Natural killer cell treated with Interleukin-12 subunit alpha and Interleukin-12 subunit beta and Interleukin-15 and Interleukin-18, amount 100 ng/mL, for 72 hours (primary cell): Measurements from ENCODE around the gene TBC1D8. TPM values are rescaled to one million over a fixed set of nuclear protein-coding genes. Genes with fewer than 3 reads are reported as not detected.

Experiments used
- ATAC-seq, 2 donors: fragments of 150-1000 bp; cut with Tn5 transposase in 1 of 2; sonication (Bioruptor Pico), chemical (Tn5 transposase) in 1 of 2; 2 replicates each; pipeline ENCODE4 v1.10.0; 2021
- DNase-seq: peaks from one replicate; pipeline ENCODE4 v3.0.0; 2022; ENCODE audit warnings: low spot score
- H3K27ac Mint-ChIP-seq, 2 donors: 1 replicate in 1 of 2; 2 replicates in 1 of 2; pipeline ENCODE4 v1.8.0; 2022; ENCODE audit warnings: mixed read lengths in 2 of 2, mild to moderate bottlenecking in 1 of 2, moderate library complexity in 1 of 2
- H3K27me3 Mint-ChIP-seq, 2 donors: 1 replicate in 1 of 2; 2 replicates in 1 of 2; pipeline ENCODE4 v1.8.0; 2022; ENCODE audit warnings: mixed read lengths in 2 of 2
- H3K36me3 Mint-ChIP-seq: one replicate; pipeline ENCODE4 v1.8.0; 2022; ENCODE audit warnings: mixed read lengths
- H3K4me1 Mint-ChIP-seq, 2 donors: 1 replicate in 1 of 2; 2 replicates in 1 of 2; pipeline ENCODE4 v1.8.0; 2022; ENCODE audit warnings: low read depth in 2 of 2, mixed read lengths in 2 of 2, mild to moderate bottlenecking in 1 of 2
- H3K4me3 Mint-ChIP-seq: one replicate; pipeline ENCODE4 v1.8.0; 2022; ENCODE audit warnings: mixed read lengths
- H3K9me3 Mint-ChIP-seq: 2 replicates; pipeline ENCODE4 v1.8.0; 2022; ENCODE audit warnings: mixed read lengths
- total RNA-seq, 2 donors: library from RNA; stranded (reverse); gene quantifications; one replicate each; pipeline ENCODE4 v1.2.3, GENCODE V29; 2022

TBC1D8 gene
- under 1 TPM; 0.29 to 0.56 TPM for total RNA-seq

DNA sequence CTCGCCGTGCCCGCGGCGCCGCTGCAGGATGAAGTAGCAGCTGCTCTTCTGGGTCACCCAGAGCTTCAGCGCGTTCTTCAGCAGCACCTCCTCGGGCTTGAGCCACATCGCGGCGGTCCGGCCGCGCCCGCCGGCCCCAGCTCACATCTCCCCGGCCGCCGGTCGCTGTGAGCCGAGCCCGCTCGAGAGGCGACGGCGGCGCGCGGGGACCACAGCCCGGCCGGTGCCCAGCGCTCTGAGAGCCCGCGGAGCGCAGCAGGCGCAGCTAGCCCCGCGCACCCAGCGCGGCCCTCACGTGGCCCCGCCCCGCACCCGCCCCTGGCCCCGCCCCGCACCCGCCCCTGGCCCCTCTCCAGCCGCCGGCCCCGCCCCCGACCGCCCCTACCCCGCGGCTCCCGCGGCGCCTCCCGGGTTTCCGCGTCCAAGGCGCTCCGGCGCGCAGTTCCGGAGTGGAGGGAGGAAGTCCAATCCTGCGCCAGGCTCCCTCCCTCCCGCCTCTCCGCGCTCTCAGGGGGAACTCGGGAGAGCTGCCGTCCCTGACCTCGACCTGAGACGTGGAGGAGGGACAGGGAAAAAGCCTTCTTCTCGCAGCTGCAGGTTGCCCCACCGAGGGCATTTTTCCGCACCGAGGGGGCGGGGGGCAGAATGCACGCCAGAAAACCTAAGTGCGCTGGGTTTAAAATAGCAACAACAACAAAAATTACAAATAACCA, at the start of gene TBC1D8:
Gene TBC1D8 (minus strand): TSS at position 237 of the 713 bp plus-strand sequence. CDS start 129 bp downstream, at position 108.
- Mint-ChIP-seq H3K27me3 (peaks cover 38 to 46% of the 10 kb centered on the region in 2 donors), H3K4me3 (peak within 1 kb of the TSS; percentile 71), H3K27ac (no peak within 1 kb of the TSS)

DNA sequence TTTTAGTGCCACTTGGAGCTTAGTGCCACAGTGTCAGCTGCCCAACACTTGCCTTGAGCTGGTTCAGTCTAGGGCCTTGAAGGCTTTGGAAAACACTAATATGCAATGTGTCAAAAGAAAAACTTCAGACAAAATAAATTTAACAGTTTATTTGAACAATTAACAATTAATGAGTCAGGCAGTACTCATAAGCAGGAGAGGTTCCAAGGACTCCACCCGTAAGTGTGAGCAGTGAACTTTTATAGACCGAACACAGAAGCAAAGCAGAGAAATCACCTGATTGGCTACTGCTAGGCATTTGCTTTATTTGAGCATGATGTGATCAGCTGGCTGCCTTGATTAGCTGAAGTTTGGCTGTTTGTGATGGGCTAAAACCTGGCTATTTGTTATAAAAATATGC, 49.5 kb upstream of the TBC1D8 start:
- no peaks in the 10 kb centered on the region for H3K4me1 Mint-ChIP-seq
- no peak overlapping the region for H3K27ac Mint-ChIP-seq
- no peaks in the 10 kb centered on the region for H3K9me3 Mint-ChIP-seq
- H3K4me3 Mint-ChIP-seq = no peak overlapping the region
- DNase-seq (no peak), ATAC-seq (no peak)
- H3K27me3 Mint-ChIP-seq = no peaks in the 10 kb centered on the region
- no peaks in the 10 kb centered on the region for H3K36me3 Mint-ChIP-seq

More for the DNA sequence above, at the start of gene TBC1D8:
- ATAC-seq = peak; percentile 93 to 94
- no peaks in the 10 kb centered on the region for H3K36me3 Mint-ChIP-seq
- peaks cover 18% of the 10 kb centered on the region in 2 donors for H3K4me1 Mint-ChIP-seq
- DNase-seq = peak; percentile 68
- no peaks in the 10 kb centered on the region for H3K9me3 Mint-ChIP-seq

DNA sequence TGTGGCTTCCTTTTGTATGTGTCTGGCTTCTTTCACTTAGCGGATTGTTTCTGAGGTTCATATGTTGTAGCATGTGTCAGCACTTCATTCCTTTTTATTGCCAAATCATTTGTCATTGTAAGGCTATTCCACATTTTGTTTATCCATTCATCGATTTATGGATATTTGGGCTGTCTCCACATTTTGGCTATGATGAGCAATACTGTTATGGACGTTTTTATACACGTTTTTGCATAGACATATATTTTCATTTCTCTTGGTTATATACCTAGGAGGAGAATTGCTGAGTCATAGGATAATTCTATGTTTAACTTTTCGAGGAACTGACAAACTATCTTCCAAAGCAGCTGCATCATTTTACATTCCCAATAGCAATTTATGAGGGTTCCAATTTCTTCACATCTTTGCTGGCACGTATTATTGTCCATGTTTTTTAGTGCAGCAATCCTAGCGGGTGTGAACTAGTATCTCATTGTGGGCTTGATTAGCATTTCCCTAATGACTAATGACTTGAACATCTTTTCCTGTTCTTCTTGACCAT, 48.1 kb upstream of the TBC1D8 start:
- ATAC-seq = no peak
- no peak overlapping the region for H3K4me3 Mint-ChIP-seq
- H3K9me3 Mint-ChIP-seq = no peaks in the 10 kb centered on the region
- H3K27ac Mint-ChIP-seq = no peak overlapping the region
- DNase-seq = no peak
- no peaks in the 10 kb centered on the region for H3K27me3 Mint-ChIP-seq
- no peaks in the 10 kb centered on the region for H3K4me1 Mint-ChIP-seq
- H3K36me3 Mint-ChIP-seq = no peaks in the 10 kb centered on the region

DNA sequence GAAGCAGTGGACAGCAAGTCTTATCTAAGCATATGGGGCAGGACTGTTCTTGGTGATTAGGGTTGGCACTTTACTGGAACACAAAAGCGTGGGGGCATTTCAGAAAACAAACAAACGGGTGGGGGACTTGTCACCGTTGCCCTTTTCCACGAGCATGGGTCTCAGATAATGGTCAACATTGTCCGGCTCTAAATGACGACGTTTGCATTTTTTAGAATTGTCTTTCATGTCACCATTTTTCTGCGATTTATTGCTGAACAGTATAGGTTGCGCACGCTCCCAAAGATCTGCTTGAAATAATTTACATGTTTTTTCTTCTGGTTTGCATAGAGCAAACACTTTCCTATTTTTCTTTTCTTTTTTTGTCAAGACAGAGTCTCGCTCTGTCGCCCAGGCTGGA, 46.6 kb upstream of the TBC1D8 start:
- Mint-ChIP-seq H3K9me3 (no peaks in the 10 kb centered on the region), H3K4me1 (no peaks in the 10 kb centered on the region), H3K27me3 (no peaks in the 10 kb centered on the region), H3K27ac (no peak overlapping the region), H3K36me3 (no peaks in the 10 kb centered on the region), H3K4me3 (no peak overlapping the region)
- no peak for ATAC-seq
- no peak for DNase-seq

DNA sequence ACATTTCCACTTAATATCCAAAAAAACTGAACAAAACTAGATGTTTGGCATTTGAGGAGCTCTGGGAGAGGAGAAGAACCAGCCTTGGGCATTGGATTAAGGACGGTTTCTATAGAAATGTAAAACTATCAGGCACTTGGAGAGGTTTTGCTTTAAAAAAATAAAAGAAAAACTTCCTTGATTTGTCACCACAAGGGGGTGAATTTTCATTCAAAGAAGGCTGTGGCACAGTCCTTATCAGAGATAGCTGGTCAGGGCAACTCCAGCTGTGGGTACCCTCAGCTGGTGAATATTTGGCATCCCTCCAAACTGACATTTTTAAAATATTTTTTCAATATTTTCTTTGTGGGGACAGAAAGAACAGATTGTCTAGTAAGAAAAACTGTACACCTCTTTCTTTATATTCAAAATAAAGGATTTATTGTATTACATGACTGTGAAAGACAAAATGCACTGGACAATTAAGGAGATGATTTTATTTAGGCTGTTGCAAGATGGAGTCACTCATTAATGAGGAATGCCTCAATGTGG, 46.1 kb upstream of the TBC1D8 start:
- DNase-seq (no peak), ATAC-seq (no peak)
- H3K27me3 Mint-ChIP-seq = no peaks in the 10 kb centered on the region

DNA sequence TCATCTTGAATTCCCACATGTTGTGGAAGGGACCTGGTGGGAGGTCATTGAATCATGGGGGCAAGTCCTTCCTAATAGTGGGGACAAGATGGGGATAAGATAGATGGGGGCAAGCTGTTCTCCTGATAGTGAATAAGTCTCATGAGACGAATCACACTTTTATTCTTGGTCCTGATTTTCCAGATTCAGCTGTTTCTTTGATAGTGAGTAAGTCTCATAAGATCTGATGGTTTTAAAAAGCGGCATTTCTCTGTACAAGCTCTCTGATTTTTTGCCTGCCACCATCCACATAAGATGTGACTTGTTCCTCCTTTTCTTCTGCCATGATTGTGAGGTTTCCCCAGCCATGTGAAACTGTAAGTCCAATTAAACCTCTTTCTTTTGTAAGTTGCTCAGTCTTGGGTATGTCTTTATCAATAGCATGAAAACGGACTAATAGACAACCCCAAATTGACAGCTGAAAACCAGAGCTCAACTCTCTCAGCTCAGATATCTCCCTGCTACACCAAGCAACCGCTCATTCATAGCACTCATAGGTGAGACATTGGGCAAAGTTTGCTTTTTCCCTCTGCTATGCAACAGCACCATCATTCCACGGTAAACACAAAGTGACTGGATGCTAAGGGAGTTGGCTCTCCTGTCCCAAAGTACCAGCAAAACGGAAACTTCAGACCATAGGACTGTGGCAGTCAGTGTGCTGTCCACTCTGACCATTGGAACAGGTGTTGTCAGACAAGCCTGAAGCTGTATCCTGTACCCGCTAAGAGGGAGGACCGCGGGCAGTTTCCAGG, 44.9 kb upstream of the TBC1D8 start:
- DNase-seq (no peak), ATAC-seq (no peak)
- no peak overlapping the region for H3K27ac Mint-ChIP-seq
- no peaks in the 10 kb centered on the region for H3K4me1 Mint-ChIP-seq
- H3K9me3 Mint-ChIP-seq = no peaks in the 10 kb centered on the region
- H3K4me3 Mint-ChIP-seq = no peak overlapping the region
- no peaks in the 10 kb centered on the region for H3K27me3 Mint-ChIP-seq
- no peaks in the 10 kb centered on the region for H3K36me3 Mint-ChIP-seq

More for the DNA sequence above, 46.1 kb upstream of the TBC1D8 start:
- Mint-ChIP-seq H3K9me3 (no peaks in the 10 kb centered on the region), H3K4me3 (no peak overlapping the region), H3K36me3 (no peaks in the 10 kb centered on the region), H3K4me1 (no peaks in the 10 kb centered on the region), H3K27ac (no peak overlapping the region)

DNA sequence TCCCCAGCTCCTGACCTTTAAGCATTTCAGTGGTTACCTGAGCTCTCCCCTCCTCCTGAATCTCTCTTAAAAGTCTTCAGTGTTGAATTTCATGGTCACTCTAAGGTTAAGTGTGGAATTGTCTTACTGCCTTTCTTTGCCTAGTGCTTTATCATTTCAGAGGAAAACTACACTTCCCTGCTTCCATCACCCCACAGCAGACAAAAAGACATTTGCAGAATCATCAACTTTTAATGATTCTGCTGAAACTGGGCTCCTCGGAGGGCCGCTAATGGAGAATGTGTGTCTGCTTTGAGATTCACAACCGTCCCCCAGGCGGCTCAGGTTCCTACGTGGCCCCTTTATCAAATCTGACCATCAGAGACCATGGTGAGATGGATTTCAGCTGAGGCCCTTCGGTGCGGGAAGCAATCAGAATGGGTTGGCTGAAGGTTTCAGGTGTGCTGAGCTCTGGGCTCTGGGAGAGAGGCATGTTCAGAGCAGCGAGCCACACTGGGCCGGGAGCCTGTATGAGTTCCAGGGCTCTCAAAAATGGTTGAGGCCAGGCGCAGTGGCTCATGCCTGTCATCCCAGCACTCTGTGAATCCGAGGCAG, 41.9 kb upstream of the TBC1D8 start:
- ATAC-seq = no peak
- H3K9me3 Mint-ChIP-seq = no peaks in the 10 kb centered on the region
- no peak overlapping the region for H3K4me3 Mint-ChIP-seq
- no peak overlapping the region for H3K27ac Mint-ChIP-seq
- H3K36me3 Mint-ChIP-seq = no peaks in the 10 kb centered on the region
- H3K4me1 Mint-ChIP-seq = no peaks in the 10 kb centered on the region
- H3K27me3 Mint-ChIP-seq = peaks cover 0 to 2% of the 10 kb centered on the region in 2 donors
- no peak for DNase-seq

DNA sequence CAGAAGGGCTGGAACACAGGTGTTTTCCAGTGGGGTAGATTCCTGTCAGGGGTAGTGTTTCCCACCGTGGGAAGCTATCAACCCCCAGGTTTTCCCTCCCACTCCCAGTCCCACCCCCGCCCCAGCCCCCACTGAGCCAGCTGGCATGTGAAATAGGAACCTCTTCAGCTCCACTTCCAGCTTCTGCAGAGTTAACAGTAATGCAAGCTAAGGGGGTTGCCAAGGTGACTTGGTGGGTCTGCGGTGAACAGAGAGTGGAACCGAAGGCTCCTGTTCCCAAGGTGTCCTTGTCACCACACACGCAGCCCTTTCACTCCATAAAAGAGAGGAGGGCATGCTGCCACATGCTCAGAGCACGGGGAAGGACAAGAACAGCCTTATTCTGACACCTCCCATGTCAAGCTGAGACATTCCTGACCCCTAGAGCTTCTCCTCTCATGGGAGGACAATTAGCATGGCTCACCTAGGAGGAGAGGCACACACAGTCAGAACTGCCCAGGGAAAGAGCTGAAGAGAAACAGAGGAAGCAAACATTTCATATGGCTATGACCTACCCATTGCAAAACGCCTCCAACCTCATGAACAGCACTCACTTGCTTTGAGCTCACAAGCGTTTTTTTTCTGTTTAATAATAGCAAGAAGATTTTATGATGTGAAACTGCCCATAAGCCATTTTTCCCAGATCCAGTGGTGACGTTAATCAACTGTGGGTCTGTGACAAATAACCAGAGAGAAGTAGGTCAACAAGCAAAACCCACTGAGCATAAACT, 39.8 kb upstream of the TBC1D8 start:
- Mint-ChIP-seq H3K36me3 (no peaks in the 10 kb centered on the region), H3K4me1 (no peaks in the 10 kb centered on the region), H3K27ac (no peak overlapping the region), H3K9me3 (no peaks in the 10 kb centered on the region), H3K4me3 (no peak overlapping the region), H3K27me3 (peaks cover 0 to 2% of the 10 kb centered on the region in 2 donors)
- no peak for ATAC-seq
- DNase-seq = no peak

DNA sequence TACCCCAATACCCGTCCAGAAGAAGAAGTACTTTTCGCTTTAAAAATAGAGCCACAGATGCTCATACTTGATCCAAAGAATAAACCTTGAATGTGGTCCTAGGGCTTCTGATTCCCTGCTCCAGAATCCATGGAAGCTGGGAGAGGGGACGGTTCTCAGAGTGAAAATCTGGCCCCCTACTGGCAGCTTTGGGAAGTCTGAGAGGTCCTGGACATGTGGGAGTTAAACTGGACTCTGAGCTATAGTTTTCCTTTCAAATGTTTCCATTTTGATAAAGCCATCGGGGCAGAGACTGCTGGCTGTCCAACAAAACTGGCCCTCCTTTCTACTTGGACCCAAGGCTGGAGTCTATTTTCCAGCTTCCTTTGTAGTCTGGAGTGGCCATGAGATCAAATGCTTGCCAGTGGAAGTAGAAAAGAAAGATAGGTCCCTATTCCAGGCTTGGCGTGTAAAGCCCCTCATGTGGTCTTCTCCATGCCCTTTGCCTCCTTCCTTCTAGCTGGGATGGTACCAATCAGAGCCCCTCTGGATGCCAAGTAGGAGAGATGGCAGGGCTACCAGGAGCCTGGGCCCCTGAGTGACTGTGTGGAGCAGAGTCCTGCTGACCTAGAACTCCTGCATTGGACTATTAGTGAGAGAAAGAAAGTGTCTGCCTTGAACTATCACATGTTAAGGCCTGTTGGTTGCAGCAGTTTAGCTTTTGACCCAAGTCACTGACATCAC, 37.7 kb upstream of the TBC1D8 start:
- DNase-seq = no peak

GRCh38 chr2:101187131-101187530, 35.9 kb upstream of the TBC1D8 start:
- no peaks in the 10 kb centered on the region for H3K9me3 Mint-ChIP-seq
- no peak overlapping the region for H3K27ac Mint-ChIP-seq
- H3K27me3 Mint-ChIP-seq = peaks cover 0 to 2% of the 10 kb centered on the region in 2 donors
- ATAC-seq = no peak
- no peak for DNase-seq
- H3K4me3 Mint-ChIP-seq = no peak overlapping the region
- no peaks in the 10 kb centered on the region for H3K36me3 Mint-ChIP-seq
- no peaks in the 10 kb centered on the region for H3K4me1 Mint-ChIP-seq

More for the DNA sequence above, 37.7 kb upstream of the TBC1D8 start:
- Mint-ChIP-seq H3K4me3 (no peak overlapping the region), H3K27me3 (peaks cover 0 to 2% of the 10 kb centered on the region in 2 donors), H3K9me3 (no peaks in the 10 kb centered on the region), H3K4me1 (no peaks in the 10 kb centered on the region), H3K36me3 (no peaks in the 10 kb centered on the region), H3K27ac (no peak overlapping the region)
- no peak for ATAC-seq

DNA sequence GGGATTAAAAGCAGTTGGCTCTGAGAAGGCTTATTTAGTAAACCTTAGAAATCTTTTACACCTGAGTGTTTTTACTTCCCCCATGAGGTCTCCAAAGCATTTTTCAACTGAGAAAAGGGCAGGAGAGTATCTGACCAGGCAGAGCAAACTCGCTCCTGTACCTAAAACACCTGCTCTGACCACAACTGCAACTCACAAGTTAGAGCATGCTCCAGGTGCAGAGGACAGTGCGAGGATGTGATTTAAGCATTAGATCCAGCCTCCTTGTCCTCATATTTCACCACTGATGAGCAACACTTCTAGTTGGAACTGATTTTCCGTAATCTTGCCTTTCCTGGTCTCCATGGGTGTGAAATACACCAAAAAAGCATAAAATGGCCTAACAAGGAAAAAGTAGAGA, 34.5 kb upstream of the TBC1D8 start:
- no peak for DNase-seq
- no peak overlapping the region for H3K27ac Mint-ChIP-seq
- no peaks in the 10 kb centered on the region for H3K9me3 Mint-ChIP-seq
- ATAC-seq = no peak
- no peaks in the 10 kb centered on the region for H3K36me3 Mint-ChIP-seq
- no peaks in the 10 kb centered on the region for H3K4me1 Mint-ChIP-seq
- H3K4me3 Mint-ChIP-seq = no peak overlapping the region
- no peaks in the 10 kb centered on the region for H3K27me3 Mint-ChIP-seq

DNA sequence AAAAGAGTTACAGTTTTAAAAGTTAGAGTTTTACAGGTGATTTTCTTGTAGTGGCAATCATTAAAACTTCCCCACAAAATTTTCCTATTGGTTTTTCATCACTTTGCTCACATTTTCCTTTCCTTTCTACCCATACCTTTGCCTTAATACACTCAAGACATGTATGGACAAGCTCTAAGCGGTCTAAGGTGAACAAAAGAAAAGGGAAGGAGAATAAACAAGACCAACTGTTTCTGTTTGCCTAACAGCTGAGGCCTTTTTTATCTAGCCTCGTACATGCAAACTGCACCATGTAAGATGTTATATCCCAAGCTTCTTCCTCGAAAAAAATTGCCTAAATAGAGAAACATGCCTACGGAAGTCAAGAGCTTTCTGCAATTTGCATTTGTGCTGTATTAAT, 33.9 kb upstream of the TBC1D8 start:
- Mint-ChIP-seq H3K9me3 (no peaks in the 10 kb centered on the region), H3K27me3 (no peaks in the 10 kb centered on the region), H3K4me1 (no peaks in the 10 kb centered on the region), H3K27ac (no peak overlapping the region), H3K4me3 (no peak overlapping the region), H3K36me3 (no peaks in the 10 kb centered on the region)
- ATAC-seq = no peak
- DNase-seq = no peak

GRCh38 chr2:101179982-101180381, 28.8 kb upstream of the TBC1D8 start:
- Mint-ChIP-seq H3K27ac (no peak overlapping the region), H3K4me3 (no peak overlapping the region), H3K27me3 (peaks cover 0 to 9% of the 10 kb centered on the region in 2 donors), H3K9me3 (no peaks in the 10 kb centered on the region), H3K36me3 (no peaks in the 10 kb centered on the region), H3K4me1 (no peaks in the 10 kb centered on the region)
- DNase-seq = no peak
- no peak for ATAC-seq
